ENCODE results near the gene TRAF6.

GRCh38 chr11:36469063-36469462, 41.0 kb downstream of the TRAF6 start:
- no peak for TF ChIP-seq CTCF (IDR thresholded peaks at IDR 0.05)
- no peak for TF ChIP-seq EZH2 (IDR thresholded peaks at IDR 0.05; ENCODE audit: borderline replicate concordance, insufficient read depth, low read depth, low read length, poor library complexity, severe bottlenecking)

Data from B cell (primary cell).